ENCODE results near the gene HS3ST3B1.

HS3ST3B1 gene

GRCh38 chr17:14354807-14355206, 53.9 kb downstream of the HS3ST3B1 start:
- no peak for DNase-seq (ENCODE audit: low read depth in 3 of 3)

- no peak for DNase-seq (ENCODE audit: low read depth in 3 of 3)
Measured at GRCh38 chr17:14355556-14355955, 54.7 kb downstream of the HS3ST3B1 start.

- DNase-seq (ENCODE audit: low read depth in 3 of 3): no peak
Measured at GRCh38 chr17:14359163-14360020, 58.5 kb downstream of the HS3ST3B1 start.

GRCh38 chr17:14360856-14361255, 60.0 kb downstream of the HS3ST3B1 start:
- no peak for DNase-seq (ENCODE audit: low read depth in 3 of 3)

- no peak for DNase-seq (ENCODE audit: low read depth in 3 of 3)
Measured at GRCh38 chr17:14361470-14361869, 60.6 kb downstream of the HS3ST3B1 start.

GRCh38 chr17:14361945-14362508, 61.1 kb downstream of the HS3ST3B1 start:
- DNase-seq (ENCODE audit: low read depth in 3 of 3): no peak

GRCh38 chr17:14366199-14366598, 65.3 kb downstream of the HS3ST3B1 start:
- no peak for DNase-seq (ENCODE audit: low read depth in 3 of 3)

- no peak for DNase-seq (ENCODE audit: low read depth in 3 of 3)
Measured at GRCh38 chr17:14372461-14372860, 71.6 kb downstream of the HS3ST3B1 start.

- no peak for DNase-seq (ENCODE audit: low read depth in 3 of 3)
Measured at GRCh38 chr17:14372905-14373613, 72.2 kb downstream of the HS3ST3B1 start.

- no peak for DNase-seq (ENCODE audit: low read depth in 3 of 3)
Measured at GRCh38 chr17:14373614-14374259, 72.9 kb downstream of the HS3ST3B1 start.

- no peak for DNase-seq (ENCODE audit: low read depth in 3 of 3)
Measured at GRCh38 chr17:14374268-14374667, 73.4 kb downstream of the HS3ST3B1 start.

GRCh38 chr17:14376666-14377065, 75.8 kb downstream of the HS3ST3B1 start:
- no peak for DNase-seq (ENCODE audit: low read depth in 3 of 3)

GRCh38 chr17:14381606-14382005, 80.7 kb downstream of the HS3ST3B1 start:
- no peak for DNase-seq (ENCODE audit: low read depth in 3 of 3)

- DNase-seq (ENCODE audit: low read depth in 3 of 3): no peak
Measured at GRCh38 chr17:14387036-14387435, 86.2 kb downstream of the HS3ST3B1 start.

- no peak for DNase-seq (ENCODE audit: low read depth in 3 of 3)
Measured at GRCh38 chr17:14389681-14390080, 88.8 kb downstream of the HS3ST3B1 start.

- DNase-seq (ENCODE audit: low read depth in 3 of 3): no peak
Measured at GRCh38 chr17:14393723-14394122, 92.8 kb downstream of the HS3ST3B1 start.

- no peak for DNase-seq (ENCODE audit: low read depth in 3 of 3)
Measured at GRCh38 chr17:14395255-14395654, 94.4 kb downstream of the HS3ST3B1 start.

GRCh38 chr17:14396547-14396946, 95.7 kb downstream of the HS3ST3B1 start:
- no peak for DNase-seq (ENCODE audit: low read depth in 3 of 3)

- no peak for DNase-seq (ENCODE audit: low read depth in 3 of 3)
Measured at GRCh38 chr17:14398766-14399165, 97.9 kb downstream of the HS3ST3B1 start.

All from stimulated activated CD4-positive, alpha-beta T cell treated with anti-CD3 and anti-CD28 coated beads, TNF-alpha, amount 100 ng/mL, for 4 hours (primary cell).